Activated CD4-positive, alpha-beta memory T cell treated with anti-CD3 and anti-CD28 coated beads for 36 hours (primary cell): ENCODE data around the gene OGFR. TPM values are rescaled to one million over a fixed set of nuclear protein-coding genes. Genes with fewer than 3 reads are reported as not detected.

Experiments used
- CTCF ChIA-PET: fragments of 350-600 bp; sonication (Branson Sonifier 250); formaldehyde crosslinking; loops from one replicate; lab custom pipeline; 2021; ENCODE audit warnings: antibody characterized with exemption, inconsistent platforms; lab: Charles Lee
- POLR2A ChIA-PET: fragments of 350-600 bp; sonication (Branson Sonifier 250); formaldehyde crosslinking; loops from one replicate; lab custom pipeline; 2021; ENCODE audit warnings: antibody characterized with exemption; lab: Charles Lee
- DNase-seq: peaks from one replicate; pipeline ENCODE4 v3.0.0-alpha.2; 2020
- H3K27ac Mint-ChIP-seq: one replicate; pipeline ENCODE4 v1.8.0; 2021; ENCODE audit warnings: mixed read lengths
- H3K27me3 Mint-ChIP-seq: one replicate; pipeline ENCODE4 v1.8.0; 2021; ENCODE audit warnings: mixed read lengths
- H3K36me3 Mint-ChIP-seq: one replicate; pipeline ENCODE4 v1.8.0; 2021; ENCODE audit warnings: mixed read lengths
- H3K4me1 Mint-ChIP-seq: one replicate; pipeline ENCODE4 v1.8.0; 2021; ENCODE audit warnings: low read depth, mixed read lengths
- H3K4me3 Mint-ChIP-seq: one replicate; pipeline ENCODE4 v1.8.0; 2021; ENCODE audit warnings: mild to moderate bottlenecking, mixed read lengths
- H3K9me3 Mint-ChIP-seq: one replicate; pipeline ENCODE4 v1.8.0; 2021; ENCODE audit warnings: mixed read lengths
- intact Hi-C: fragments of 100-400 bp; cut with micrococcal nuclease; formaldehyde crosslinking; loops from one replicate; pipeline ENCODE4 v1.15.1; 2023
- total RNA-seq, 2 experiments: library from RNA; stranded (reverse); gene quantifications; one replicate each; pipeline ENCODE4 v1.2.3, GENCODE V29; 2021

OGFR gene
- total RNA-seq, 2 experiments from 2014 or later: 35.0 to 39.0 TPM

DNA sequence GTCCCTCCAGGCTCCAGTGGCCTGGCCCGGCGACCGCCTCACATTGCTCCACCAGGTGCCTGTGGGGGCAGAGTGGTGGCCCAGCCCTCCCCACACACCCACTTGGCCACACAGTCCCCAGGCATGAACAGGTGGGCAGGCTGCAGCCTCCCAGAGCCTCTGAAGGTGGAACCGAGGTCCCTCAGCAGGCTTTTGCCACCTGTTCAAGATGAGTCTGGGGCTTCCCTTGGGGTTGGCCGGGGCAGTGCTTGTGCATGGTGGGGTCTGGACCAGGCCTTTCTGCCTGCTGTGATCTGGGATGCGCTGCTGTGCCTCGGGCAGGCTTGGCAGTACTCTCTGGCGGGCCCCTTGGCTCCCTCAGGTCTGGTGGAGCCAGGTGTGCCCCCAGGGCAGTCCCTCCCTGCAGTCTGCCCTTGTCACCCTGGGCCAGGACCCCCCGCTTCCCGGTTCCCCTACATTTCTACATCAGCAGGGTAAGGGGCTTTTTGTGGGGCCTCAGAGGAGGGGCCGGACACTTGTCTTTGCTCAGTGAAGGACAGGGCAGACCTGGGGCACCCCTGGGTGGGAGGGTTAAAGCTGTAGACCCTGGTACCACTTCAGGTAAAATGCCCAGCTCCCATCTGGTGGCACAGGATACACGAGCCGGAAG, 9.5 kb downstream of the OGFR start:
- POLR2A ChIA-PET: no interaction called here
- intact Hi-C loops: no loop called here
- H3K4me3 Mint-ChIP-seq: no peak overlapping the region
- H3K9me3 Mint-ChIP-seq: no peaks in the 10 kb centered on the region
- peaks cover 25% of the 10 kb centered on the region for H3K27me3 Mint-ChIP-seq
- no peak overlapping the region for H3K27ac Mint-ChIP-seq
- CTCF ChIA-PET: interaction anchor here (1.6 kb wide), 1 partner anchor 432 kb away, joined by 4 read pairs; no protein-coding TSS in a partner anchor
- DNase-seq: no peak
- H3K36me3 Mint-ChIP-seq: peaks cover 11% of the 10 kb centered on the region
- peaks cover 10% of the 10 kb centered on the region for H3K4me1 Mint-ChIP-seq

DNA sequence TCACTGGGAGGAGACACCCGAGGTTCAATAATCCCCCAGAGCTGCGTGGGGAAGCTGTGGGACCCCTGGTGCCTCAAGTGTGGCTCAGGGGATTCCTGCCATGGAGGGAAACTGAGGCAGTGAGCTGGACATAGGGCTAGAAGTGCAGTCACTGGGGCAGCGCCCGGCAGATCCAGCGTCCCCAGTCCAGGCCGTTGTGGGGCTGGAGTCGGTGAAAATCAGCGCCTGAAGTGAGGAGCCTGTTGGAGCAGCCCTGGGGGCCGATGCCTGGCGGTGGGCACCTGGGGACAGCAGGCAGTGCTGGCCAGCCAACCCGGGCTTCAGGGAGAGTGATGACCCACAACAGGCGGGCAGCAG, 10.1 kb downstream of the OGFR start:
- Mint-ChIP-seq H3K4me3 (no peak overlapping the region), H3K36me3 (peaks cover 6% of the 10 kb centered on the region), H3K4me1 (peaks cover 10% of the 10 kb centered on the region), H3K9me3 (no peaks in the 10 kb centered on the region), H3K27me3 (peaks cover 25% of the 10 kb centered on the region), H3K27ac (no peak overlapping the region)
- CTCF ChIA-PET: interaction anchor here (1.6 kb wide), 1 partner anchor 432 kb away, joined by 4 read pairs; no protein-coding TSS in a partner anchor
- DNase-seq: no peak
- POLR2A ChIA-PET: interaction anchor here (1.3 kb wide), 1 partner anchor 20 kb away, joined by 4 read pairs; no protein-coding TSS in a partner anchor
- intact Hi-C loops: no loop called here

- H3K4me1 Mint-ChIP-seq: peaks cover 10% of the 10 kb centered on the region
- H3K9me3 Mint-ChIP-seq: no peaks in the 10 kb centered on the region
- no peak overlapping the region for H3K27ac Mint-ChIP-seq
- peaks cover 28% of the 10 kb centered on the region for H3K27me3 Mint-ChIP-seq
- intact Hi-C loops: no loop called here
- H3K36me3 Mint-ChIP-seq: peaks cover 4% of the 10 kb centered on the region
- DNase-seq: no peak
- ChIA-PET POLR2A (interaction anchor here (1.0 to 1.3 kb wide), 2 partner anchors 21 to 104 kb away, joined by 3 to 4 read pairs; no protein-coding TSS in a partner anchor), CTCF (interaction anchor here (1.6 to 2.4 kb wide), 2 partner anchors 7 to 433 kb away, joined by 4 to 9 read pairs; no protein-coding TSS in a partner anchor)
- H3K4me3 Mint-ChIP-seq: no peak overlapping the region
Measured at GRCh38 chr20:62815066-62815991, 10.7 kb downstream of the OGFR start.

DNA sequence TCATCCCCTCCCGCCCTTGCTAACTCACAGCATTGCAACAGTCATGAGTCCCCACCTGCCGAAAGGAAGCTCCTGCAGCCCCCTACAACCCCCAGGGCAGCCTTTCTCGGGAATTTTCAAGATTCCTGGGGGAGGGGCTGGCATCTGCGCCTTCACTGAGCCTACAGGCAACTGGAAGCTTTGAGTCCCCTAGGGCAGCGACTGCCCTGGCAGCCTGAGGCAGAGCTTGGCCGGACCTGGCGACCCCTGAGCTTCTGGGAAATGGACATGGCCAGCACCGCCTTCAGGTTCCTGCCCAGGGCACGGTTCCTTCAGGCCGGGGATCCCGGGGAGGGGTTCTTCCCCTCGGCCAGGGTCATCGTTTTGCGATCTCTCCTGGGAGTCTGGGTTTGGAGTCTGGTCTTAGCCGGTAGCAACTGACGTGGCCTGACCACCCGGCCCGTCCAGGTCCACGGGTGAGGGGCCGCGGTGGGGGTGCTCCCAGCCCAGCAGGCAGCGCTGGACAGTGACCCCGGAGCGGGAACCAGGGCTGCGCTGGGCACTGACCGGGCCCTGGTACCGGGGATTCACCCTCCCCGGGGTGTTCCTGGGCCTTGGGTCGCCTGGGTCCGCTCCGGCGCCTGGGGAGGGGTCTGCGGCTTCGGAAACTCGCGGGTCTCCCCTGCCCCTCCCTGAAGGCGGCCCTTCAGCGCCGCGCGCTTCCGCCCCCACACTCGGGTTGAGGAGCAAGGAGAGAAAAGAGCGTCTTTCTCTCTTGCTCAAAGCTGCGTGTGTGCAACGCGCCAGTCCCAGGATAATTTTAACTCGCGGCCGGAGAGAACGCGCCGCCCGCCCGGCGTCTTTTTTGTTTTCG, 11.6 kb downstream of the OGFR start:
- DNase-seq: no peak
- no peaks in the 10 kb centered on the region for H3K9me3 Mint-ChIP-seq
- H3K27me3 Mint-ChIP-seq: peaks cover 28% of the 10 kb centered on the region
- ChIA-PET CTCF (interaction anchor here (2.4 kb wide), 1 partner anchor 8 kb away, joined by 9 read pairs; no protein-coding TSS in a partner anchor), POLR2A (interaction anchor here (1.0 to 1.3 kb wide), 2 partner anchors 22 to 103 kb away, joined by 3 to 4 read pairs; no protein-coding TSS in a partner anchor)
- H3K36me3 Mint-ChIP-seq: peaks cover 1% of the 10 kb centered on the region
- H3K4me3 Mint-ChIP-seq: peak overlapping the region; percentile 37
- intact Hi-C loops: no loop called here
- H3K4me1 Mint-ChIP-seq: peaks cover 10% of the 10 kb centered on the region
- H3K27ac Mint-ChIP-seq: no peak overlapping the region

DNA sequence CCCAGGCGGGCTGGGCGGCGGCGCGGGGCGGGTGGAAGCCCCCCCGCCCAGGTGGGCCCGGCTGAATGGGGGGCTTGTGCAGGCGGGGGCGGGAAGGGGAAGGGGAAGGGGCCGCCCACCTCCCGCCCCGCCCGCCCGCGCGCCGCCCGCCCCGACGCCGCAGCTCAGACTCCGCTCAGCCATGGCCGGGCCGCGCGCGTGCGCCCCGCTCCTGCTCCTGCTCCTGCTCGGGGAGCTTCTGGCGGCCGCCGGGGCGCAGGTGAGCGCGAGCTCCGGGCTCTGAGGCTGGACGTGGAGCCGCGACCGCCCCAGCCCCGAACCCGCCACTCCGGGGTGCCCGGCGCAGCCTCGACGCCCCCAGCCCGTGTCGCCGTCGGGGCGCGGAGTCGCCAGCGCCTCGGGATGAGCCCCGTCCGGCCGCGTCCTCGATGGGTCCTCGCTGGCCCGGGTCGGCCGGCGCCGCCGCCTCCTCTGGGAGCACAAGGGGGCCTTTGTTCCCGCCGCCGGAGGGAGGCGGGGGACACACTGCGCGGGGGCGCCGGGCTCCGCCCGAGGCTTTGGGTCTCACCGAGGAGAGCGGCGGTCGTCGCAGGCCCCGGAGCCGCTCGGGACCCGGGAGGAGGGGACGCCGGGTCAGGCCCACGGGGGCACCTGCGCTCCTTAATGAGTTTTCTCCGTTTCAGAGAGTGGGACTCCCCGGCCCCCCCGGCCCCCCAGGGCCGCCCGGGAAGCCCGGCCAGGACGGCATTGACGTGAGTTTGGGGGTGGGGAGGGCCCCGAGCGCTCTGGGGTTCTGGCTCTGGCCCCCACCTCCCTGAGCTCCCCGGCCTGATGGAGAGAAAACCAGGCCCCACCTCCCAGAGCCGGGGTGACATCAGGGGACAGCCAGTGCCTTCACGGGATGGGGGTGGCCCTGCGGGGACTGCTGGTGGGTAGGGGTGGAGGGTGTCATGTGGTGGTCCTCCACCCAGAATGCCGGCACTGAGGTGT, 12.5 kb downstream of the OGFR start, which contains the start of gene COL9A3:
TSS of gene COL9A3 (plus strand) at position 167 of the 990 bp plus-strand sequence. CDS start at position 182, 15 bp downstream.
- Mint-ChIP-seq H3K9me3 (no peaks in the 10 kb centered on the region), H3K27me3 (peaks cover 28% of the 10 kb centered on the region), H3K4me3 (peak within 1 kb of the TSS; percentile 37), H3K36me3 (no peaks in the 10 kb centered on the region), H3K4me1 (peaks cover 10% of the 10 kb centered on the region), H3K27ac (no peak within 1 kb of the TSS)
- intact Hi-C loops: no loop called here
- ChIA-PET POLR2A (no interaction called here), CTCF (interaction anchor here (2.4 kb wide), 1 partner anchor 9 kb away, joined by 9 read pairs; no protein-coding TSS in a partner anchor)
- DNase-seq: no peak

GRCh38 chr20:62817975-62818591, 13.4 kb downstream of the OGFR start:
- no peaks in the 10 kb centered on the region for H3K9me3 Mint-ChIP-seq
- peaks cover 28% of the 10 kb centered on the region for H3K27me3 Mint-ChIP-seq
- POLR2A ChIA-PET: interaction anchor here (1.0 kb wide), 1 partner anchor 78 kb away, joined by 5 read pairs; no protein-coding TSS in a partner anchor
- no peak overlapping the region for H3K4me3 Mint-ChIP-seq
- no peaks in the 10 kb centered on the region for H3K36me3 Mint-ChIP-seq
- DNase-seq: no peak
- H3K27ac Mint-ChIP-seq: no peak overlapping the region
- CTCF ChIA-PET: interaction anchor here (2.4 kb wide), 1 partner anchor 10 kb away, joined by 9 read pairs; no protein-coding TSS in a partner anchor
- peaks cover 10% of the 10 kb centered on the region for H3K4me1 Mint-ChIP-seq
- intact Hi-C loops: no loop called here

DNA sequence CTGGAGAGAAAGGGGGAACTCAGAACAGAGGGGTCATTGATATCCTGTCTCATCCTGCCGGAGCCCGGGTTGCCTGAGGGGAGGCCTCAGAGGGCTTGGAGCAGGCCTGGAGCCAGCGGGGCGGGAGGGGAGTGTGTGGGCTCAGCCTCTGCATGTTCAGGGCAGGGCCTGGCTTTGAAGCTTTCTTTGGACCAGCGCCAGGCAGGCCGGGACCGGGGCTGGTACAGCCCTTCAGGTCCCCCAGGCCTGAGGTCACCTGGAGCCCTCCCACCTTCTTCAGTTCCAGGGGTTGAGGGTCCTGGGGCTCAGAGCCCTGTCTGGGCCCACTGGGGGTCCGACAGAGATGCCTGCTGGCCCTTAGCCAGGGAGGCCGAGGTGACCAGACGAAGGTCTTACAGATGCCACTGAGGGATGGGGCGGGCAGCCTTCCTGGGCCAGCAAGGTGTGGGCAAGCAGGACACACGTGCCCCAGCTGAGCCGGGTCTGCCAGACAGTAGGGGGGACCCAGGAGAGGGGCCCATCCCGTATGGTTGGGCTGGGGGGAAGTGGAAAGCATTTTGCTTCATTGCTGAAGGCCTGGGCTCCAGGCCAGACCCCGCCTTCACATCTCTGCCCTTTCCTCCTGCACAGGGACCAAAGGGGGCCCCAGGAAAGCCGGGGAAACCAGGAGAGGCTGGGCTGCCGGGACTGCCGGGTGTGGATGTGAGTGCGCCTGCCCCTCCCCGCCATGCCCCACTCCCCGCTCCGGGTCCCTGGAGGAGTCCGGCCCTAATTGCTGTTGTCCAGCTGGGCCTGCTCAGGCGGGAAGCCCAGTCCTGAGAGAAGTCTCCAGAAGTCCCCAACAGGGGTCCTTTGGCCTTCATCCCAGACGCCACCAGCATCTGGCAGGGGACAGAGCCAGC, 14.2 kb downstream of the OGFR start:
- Mint-ChIP-seq H3K9me3 (no peaks in the 10 kb centered on the region), H3K36me3 (no peaks in the 10 kb centered on the region), H3K27ac (no peak overlapping the region), H3K4me1 (peaks cover 10% of the 10 kb centered on the region), H3K27me3 (peaks cover 28% of the 10 kb centered on the region), H3K4me3 (no peak overlapping the region)
- CTCF ChIA-PET: no interaction called here
- POLR2A ChIA-PET: interaction anchor here (1.0 kb wide), 1 partner anchor 79 kb away, joined by 5 read pairs; no protein-coding TSS in a partner anchor
- intact Hi-C loops: no loop called here
- DNase-seq: no peak

GRCh38 chr20:62819494-62820174, 15.0 kb downstream of the OGFR start:
- ChIA-PET CTCF (no interaction called here), POLR2A (no interaction called here)
- Mint-ChIP-seq H3K27ac (no peak overlapping the region), H3K9me3 (no peaks in the 10 kb centered on the region), H3K4me1 (peaks cover 8% of the 10 kb centered on the region), H3K4me3 (no peak overlapping the region), H3K36me3 (no peaks in the 10 kb centered on the region), H3K27me3 (peaks cover 26% of the 10 kb centered on the region)
- DNase-seq: no peak
- intact Hi-C loops: loop anchor here (5.0 kb wide), 1 partner anchor 188 kb away; the partner anchor contains the start of gene BHLHE23
